HFF-Myc (cell line): ENCODE data around the gene STX10.
A peak's percentile ranks its signal among the peaks of the same experiment; 100 is the strongest.
"Not testable (repeated sequence)": the region's sequence is repeated elsewhere in the genome, so short reads cannot be mapped to it uniquely, and the experiment has no call there.

ENCODE experiments used
- DNase-seq: peaks from one replicate; pipeline ENCODE4 v3.0.0-alpha.2; 2011; ENCODE audit warnings: low read depth; ENCODE audit errors: extremely low read depth
- H3K4me3 ChIP-seq: replicated peaks from 2 replicates; pipeline ENCODE4 v1.5.1; 2011; ENCODE audit warnings: low read depth, mild to moderate bottlenecking, control low read depth, low read length
- CTCF ChIP-seq: IDR thresholded peaks from 2 replicates; pipeline ENCODE4 v1.5.1; 2012; ENCODE audit warnings: mild to moderate bottlenecking, low read depth, low read length, control low read depth; ENCODE audit errors: missing control alignments

Gene STX10

GRCh38 chr19:13169769-13170168, 19.6 kb upstream of the STX10 start:
- no peak for DNase-seq
- TF ChIP-seq CTCF: no peak

GRCh38 chr19:13166151-13166550, 16.0 kb upstream of the STX10 start:
- H3K4me3 ChIP-seq, DNase-seq: not testable (repeated sequence)

More at GRCh38 chr19:13169769-13170168, 19.6 kb upstream of the STX10 start:
- H3K4me3 ChIP-seq: no peak overlapping the region

- no peak for TF ChIP-seq CTCF
- DNase-seq: no peak
- no peak overlapping the region for H3K4me3 ChIP-seq
These were observed 15.2 kb upstream of the STX10 start for GRCh38 chr19:13165162-13165997.

- peak overlapping the region; percentile 27 for H3K4me3 ChIP-seq
- no peak for DNase-seq
- no peak for TF ChIP-seq CTCF
These were observed 14.4 kb upstream of the STX10 start for GRCh38 chr19:13164343-13165161.

GRCh38 chr19:13163609-13164342, 13.6 kb upstream of the STX10 start:
- no peak for TF ChIP-seq CTCF
- no peak for DNase-seq
- peak overlapping the region; percentile 39 for H3K4me3 ChIP-seq

- peak overlapping the region; percentile 39 for H3K4me3 ChIP-seq
- no peak for TF ChIP-seq CTCF
- no peak for DNase-seq
These were observed 12.8 kb upstream of the STX10 start for GRCh38 chr19:13162724-13163608.
